HepG2 (cell line): Measurements from ENCODE around the gene CCDC33. TPM values are rescaled to one million over a fixed set of nuclear protein-coding genes. Genes with fewer than 3 reads are reported as not detected.

Source experiments
- ADNP ChIP-seq: sonication (generic); formaldehyde crosslinking; IDR thresholded peaks from 2 replicates; pipeline ENCODE4 v1.4.0; 2020; ENCODE audit warnings: missing genetic modification reagents
- FOXA3 ChIP-seq: IDR thresholded peaks from 2 replicates; pipeline ENCODE4 v1.6.1; 2016; ENCODE audit warnings: missing genetic modification reagents, missing compliant biosample characterization
- KAT7 ChIP-seq: IDR thresholded peaks from 2 replicates; pipeline ENCODE4 v1.6.1; 2018; ENCODE audit warnings: borderline replicate concordance, missing compliant biosample characterization
- KDM2A ChIP-seq: sonication (generic); formaldehyde crosslinking; IDR thresholded peaks from 2 replicates; pipeline ENCODE4 v1.4.0; 2020; ENCODE audit warnings: low read depth, missing genetic modification reagents, borderline replicate concordance
- KDM5B ChIP-seq: sonication (generic); formaldehyde crosslinking; IDR thresholded peaks from 2 replicates; pipeline ENCODE4 v1.4.0; 2020; ENCODE audit warnings: missing genetic modification reagents, mild to moderate bottlenecking, borderline replicate concordance
- MYC ChIP-seq: sonication (generic); formaldehyde crosslinking; IDR thresholded peaks from 2 replicates; pipeline ENCODE4 v1.9.0; 2021; ENCODE audit warnings: missing genetic modification reagents, borderline replicate concordance
- NCOR1 ChIP-seq: fragments of 200-600 bp; sonication (generic); IDR thresholded peaks from 2 replicates; pipeline ENCODE4 v1.7.0; 2017; ENCODE audit warnings: antibody characterized with exemption, low read length, borderline replicate concordance
- PRPF4 ChIP-seq: fragments of 200-400 bp; formaldehyde crosslinking; IDR thresholded peaks from 2 replicates; pipeline ENCODE4 v1.6.1; 2016; ENCODE audit warnings: low read length, low read depth; ENCODE audit not compliant: poor library complexity, severe bottlenecking
- TGIF2 ChIP-seq: IDR thresholded peaks from 2 replicates; pipeline ENCODE4 v1.6.1; 2016; ENCODE audit warnings: control low read depth, missing compliant biosample characterization
- ZKSCAN8 ChIP-seq: IDR thresholded peaks from 2 replicates; pipeline ENCODE4 v1.6.1; 2016; ENCODE audit warnings: borderline replicate concordance, missing genetic modification reagents, missing compliant biosample characterization
- ZNF441 ChIP-seq: sonication (generic); formaldehyde crosslinking; IDR thresholded peaks from 2 replicates; pipeline ENCODE4 v1.7.0; 2021; ENCODE audit warnings: missing genetic modification reagents, borderline replicate concordance
- ZNF674 ChIP-seq: sonication (generic); formaldehyde crosslinking; IDR thresholded peaks from 2 replicates; pipeline ENCODE4 v1.5.0; 2020; ENCODE audit warnings: low read depth, mild to moderate bottlenecking, missing genetic modification reagents
- ZNF766 ChIP-seq: sonication (generic); formaldehyde crosslinking; IDR thresholded peaks from 2 replicates; pipeline ENCODE4 v1.5.0; 2020; ENCODE audit warnings: missing genetic modification reagents, borderline replicate concordance
- ZNF772 ChIP-seq: sonication (generic); formaldehyde crosslinking; IDR thresholded peaks from 2 replicates; pipeline ENCODE4 v1.5.0; 2020; ENCODE audit warnings: mild to moderate bottlenecking, missing genetic modification reagents
- ZNF879 ChIP-seq: sonication (generic); formaldehyde crosslinking; IDR thresholded peaks from 2 replicates; pipeline ENCODE4 v1.8.1; 2023; ENCODE audit warnings: missing genetic modification reagents
- polyA plus RNA-seq, 8 experiments: library from polyadenylated mRNA; depleted of rRNA in 3 of 8; stranded (reverse) in 7 of 8; unstranded in 1 of 8; fragments of >200 nt; fragmentation: Illumina TruSeq in 4 of 8; extraction: Trizol in 4 of 8; gene quantifications; 2 replicates each; pipeline versions ENCODE4 v1.2.1 to v1.2.3, GENCODE V29; 2011 to 2016; ENCODE audit warnings: low read depth in 4 of 8, missing spikeins in 1 of 8, mixed read lengths in 1 of 8; ENCODE audit not compliant: insufficient read depth in 1 of 8
- total RNA-seq, 5 experiments: library from RNA; depleted of rRNA; stranded (reverse); fragments of >200 nt; fragmentation: Illumina TruSeq; extraction: Trizol; gene quantifications; 2 replicates each; pipeline ENCODE4 v1.2.3, GENCODE V29; 2016; ENCODE audit warnings: low read depth in 1 of 5
- TF ChIP-seq, protein P1 (sequence below): IDR thresholded peaks from 2 replicates; pipeline ENCODE4 v1.6.1; 2016
- TF ChIP-seq, protein P2 (sequence below): sonication (generic); formaldehyde crosslinking; IDR thresholded peaks from 2 replicates; pipeline ENCODE4 v1.4.0; 2020; ENCODE audit warnings: mild to moderate bottlenecking, missing genetic modification reagents, borderline replicate concordance
- TF ChIP-seq, protein P3 (sequence below): IDR thresholded peaks from 2 replicates; pipeline ENCODE4 v1.6.1; 2016; ENCODE audit warnings: missing compliant biosample characterization, missing genetic modification reagents, borderline replicate concordance
- TF ChIP-seq, protein P4 (sequence below): sonication (generic); formaldehyde crosslinking; IDR thresholded peaks from 2 replicates; pipeline ENCODE4 v1.5.1; 2020; ENCODE audit warnings: missing genetic modification reagents, mild to moderate bottlenecking, borderline replicate concordance
- TF ChIP-seq, protein P5 (sequence below): sonication (generic); formaldehyde crosslinking; IDR thresholded peaks from 2 replicates; pipeline ENCODE4 v1.4.0; 2020; ENCODE audit warnings: mild to moderate bottlenecking, low read depth, missing genetic modification reagents

Gene CCDC33
- total and polyA plus RNA-seq, 2 of the 13 experiments (the other 11 are each of a cell fraction or from before 2014, with no cell fraction given), result 0.30 TPM; not detected in 1

DNA sequence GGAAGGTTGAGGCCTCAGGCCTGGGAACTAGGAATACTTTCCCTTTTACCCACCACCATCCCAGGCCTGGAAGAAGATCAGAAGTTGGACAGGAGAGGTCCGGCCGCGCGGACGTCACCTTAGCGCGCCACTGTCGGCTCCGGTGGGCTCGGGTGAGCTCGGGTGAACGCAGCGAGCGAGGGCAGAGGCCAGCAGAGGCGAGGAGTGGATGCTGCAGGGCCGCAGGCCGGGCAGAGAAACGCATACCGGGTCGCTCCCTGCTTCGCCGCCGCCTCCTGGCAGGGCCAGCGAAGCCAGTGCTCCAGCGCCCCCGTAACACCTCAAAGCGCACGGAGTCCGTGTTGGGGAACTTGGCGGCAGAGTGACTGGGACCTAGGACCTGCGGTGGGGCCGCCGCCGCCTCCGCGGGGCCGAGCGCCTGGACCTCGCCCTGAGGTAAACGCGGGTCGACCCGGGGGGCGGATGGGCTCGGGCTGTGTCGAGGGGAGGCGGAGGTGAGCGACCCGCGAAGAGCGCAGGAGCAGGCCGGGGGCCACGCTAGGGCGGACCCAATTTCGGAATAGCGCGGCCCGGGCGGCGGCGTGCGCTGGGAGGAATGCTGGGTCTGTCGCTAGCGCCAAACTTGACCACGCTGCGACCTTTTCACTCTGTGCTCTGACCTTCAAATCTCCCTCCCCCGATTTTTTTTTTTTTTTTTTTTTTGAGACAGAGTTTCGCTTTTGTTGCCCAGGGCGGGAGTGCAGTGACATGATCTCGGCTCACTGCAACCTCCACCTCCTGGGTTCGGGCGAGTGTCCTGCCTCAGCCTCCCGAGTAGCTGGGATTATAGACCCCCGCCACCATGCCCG is 129.7 kb downstream of the CCDC33 start (continued):
- TF ChIP-seq FOXA3, result no peak
- peak; percentile 84; the same call in 1 of the 2 replicates for TF ChIP-seq KAT7 (CRISPR knock-in tag)
- TF ChIP-seq ZKSCAN8 (CRISPR knock-in tag), result no peak
- TF ChIP-seq ZNF766 (CRISPR knock-in tag), result no peak
- TF ChIP-seq, protein P1, sequence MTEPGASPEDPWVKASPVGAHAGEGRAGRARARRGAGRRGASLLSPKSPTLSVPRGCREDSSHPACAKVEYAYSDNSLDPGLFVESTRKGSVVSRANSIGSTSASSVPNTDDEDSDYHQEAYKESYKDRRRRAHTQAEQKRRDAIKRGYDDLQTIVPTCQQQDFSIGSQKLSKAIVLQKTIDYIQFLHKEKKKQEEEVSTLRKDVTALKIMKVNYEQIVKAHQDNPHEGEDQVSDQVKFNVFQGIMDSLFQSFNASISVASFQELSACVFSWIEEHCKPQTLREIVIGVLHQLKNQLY (CRISPR knock-in tag), result no peak
- TF ChIP-seq, protein P2, sequence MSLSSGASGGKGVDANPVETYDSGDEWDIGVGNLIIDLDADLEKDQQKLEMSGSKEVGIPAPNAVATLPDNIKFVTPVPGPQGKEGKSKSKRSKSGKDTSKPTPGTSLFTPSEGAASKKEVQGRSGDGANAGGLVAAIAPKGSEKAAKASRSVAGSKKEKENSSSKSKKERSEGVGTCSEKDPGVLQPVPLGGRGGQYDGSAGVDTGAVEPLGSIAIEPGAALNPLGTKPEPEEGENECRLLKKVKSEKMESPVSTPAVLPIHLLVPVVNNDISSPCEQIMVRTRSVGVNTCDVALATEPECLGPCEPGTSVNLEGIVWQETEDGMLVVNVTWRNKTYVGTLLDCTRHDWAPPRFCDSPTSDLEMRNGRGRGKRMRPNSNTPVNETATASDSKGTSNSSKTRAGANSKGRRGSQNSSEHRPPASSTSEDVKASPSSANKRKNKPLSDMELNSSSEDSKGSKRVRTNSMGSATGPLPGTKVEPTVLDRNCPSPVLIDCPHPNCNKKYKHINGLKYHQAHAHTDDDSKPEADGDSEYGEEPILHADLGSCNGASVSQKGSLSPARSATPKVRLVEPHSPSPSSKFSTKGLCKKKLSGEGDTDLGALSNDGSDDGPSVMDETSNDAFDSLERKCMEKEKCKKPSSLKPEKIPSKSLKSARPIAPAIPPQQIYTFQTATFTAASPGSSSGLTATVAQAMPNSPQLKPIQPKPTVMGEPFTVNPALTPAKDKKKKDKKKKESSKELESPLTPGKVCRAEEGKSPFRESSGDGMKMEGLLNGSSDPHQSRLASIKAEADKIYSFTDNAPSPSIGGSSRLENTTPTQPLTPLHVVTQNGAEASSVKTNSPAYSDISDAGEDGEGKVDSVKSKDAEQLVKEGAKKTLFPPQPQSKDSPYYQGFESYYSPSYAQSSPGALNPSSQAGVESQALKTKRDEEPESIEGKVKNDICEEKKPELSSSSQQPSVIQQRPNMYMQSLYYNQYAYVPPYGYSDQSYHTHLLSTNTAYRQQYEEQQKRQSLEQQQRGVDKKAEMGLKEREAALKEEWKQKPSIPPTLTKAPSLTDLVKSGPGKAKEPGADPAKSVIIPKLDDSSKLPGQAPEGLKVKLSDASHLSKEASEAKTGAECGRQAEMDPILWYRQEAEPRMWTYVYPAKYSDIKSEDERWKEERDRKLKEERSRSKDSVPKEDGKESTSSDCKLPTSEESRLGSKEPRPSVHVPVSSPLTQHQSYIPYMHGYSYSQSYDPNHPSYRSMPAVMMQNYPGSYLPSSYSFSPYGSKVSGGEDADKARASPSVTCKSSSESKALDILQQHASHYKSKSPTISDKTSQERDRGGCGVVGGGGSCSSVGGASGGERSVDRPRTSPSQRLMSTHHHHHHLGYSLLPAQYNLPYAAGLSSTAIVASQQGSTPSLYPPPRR, result peak; percentile 41; the same call in 1 of the 2 replicates
- peak; percentile 49 for TF ChIP-seq MYC (CRISPR knock-in tag)
- TF ChIP-seq, protein P3, sequence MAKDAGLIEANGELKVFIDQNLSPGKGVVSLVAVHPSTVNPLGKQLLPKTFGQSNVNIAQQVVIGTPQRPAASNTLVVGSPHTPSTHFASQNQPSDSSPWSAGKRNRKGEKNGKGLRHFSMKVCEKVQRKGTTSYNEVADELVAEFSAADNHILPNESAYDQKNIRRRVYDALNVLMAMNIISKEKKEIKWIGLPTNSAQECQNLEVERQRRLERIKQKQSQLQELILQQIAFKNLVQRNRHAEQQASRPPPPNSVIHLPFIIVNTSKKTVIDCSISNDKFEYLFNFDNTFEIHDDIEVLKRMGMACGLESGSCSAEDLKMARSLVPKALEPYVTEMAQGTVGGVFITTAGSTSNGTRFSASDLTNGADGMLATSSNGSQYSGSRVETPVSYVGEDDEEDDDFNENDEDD (CRISPR knock-in tag), result no peak
- TF ChIP-seq ADNP, result no peak
- TF ChIP-seq TGIF2, result no peak
- TF ChIP-seq KDM5B (CRISPR knock-in tag), result peak; percentile 47; the same call in 1 of the 2 replicates
- TF ChIP-seq, protein P4, sequence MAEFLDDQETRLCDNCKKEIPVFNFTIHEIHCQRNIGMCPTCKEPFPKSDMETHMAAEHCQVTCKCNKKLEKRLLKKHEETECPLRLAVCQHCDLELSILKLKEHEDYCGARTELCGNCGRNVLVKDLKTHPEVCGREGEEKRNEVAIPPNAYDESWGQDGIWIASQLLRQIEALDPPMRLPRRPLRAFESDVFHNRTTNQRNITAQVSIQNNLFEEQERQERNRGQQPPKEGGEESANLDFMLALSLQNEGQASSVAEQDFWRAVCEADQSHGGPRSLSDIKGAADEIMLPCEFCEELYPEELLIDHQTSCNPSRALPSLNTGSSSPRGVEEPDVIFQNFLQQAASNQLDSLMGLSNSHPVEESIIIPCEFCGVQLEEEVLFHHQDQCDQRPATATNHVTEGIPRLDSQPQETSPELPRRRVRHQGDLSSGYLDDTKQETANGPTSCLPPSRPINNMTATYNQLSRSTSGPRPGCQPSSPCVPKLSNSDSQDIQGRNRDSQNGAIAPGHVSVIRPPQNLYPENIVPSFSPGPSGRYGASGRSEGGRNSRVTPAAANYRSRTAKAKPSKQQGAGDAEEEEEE (CRISPR knock-in tag), result no peak
- TF ChIP-seq NCOR1, result no peak
- TF ChIP-seq ZNF772 (CRISPR knock-in tag), result no peak
- TF ChIP-seq ZNF674 (CRISPR knock-in tag), result no peak
- no peak for TF ChIP-seq PRPF4
- TF ChIP-seq KDM2A, result peak; percentile 48; the same call in 1 of the 2 replicates
- TF ChIP-seq, protein P5, sequence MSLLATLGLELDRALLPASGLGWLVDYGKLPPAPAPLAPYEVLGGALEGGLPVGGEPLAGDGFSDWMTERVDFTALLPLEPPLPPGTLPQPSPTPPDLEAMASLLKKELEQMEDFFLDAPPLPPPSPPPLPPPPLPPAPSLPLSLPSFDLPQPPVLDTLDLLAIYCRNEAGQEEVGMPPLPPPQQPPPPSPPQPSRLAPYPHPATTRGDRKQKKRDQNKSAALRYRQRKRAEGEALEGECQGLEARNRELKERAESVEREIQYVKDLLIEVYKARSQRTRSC (CRISPR knock-in tag), result no peak
- no peak for TF ChIP-seq ZNF441 (CRISPR knock-in tag)
- TF ChIP-seq ZNF879, result no peak; the same call in 1 of the 2 replicates
